Measurements from ENCODE around the gene PRCC.

DNA sequence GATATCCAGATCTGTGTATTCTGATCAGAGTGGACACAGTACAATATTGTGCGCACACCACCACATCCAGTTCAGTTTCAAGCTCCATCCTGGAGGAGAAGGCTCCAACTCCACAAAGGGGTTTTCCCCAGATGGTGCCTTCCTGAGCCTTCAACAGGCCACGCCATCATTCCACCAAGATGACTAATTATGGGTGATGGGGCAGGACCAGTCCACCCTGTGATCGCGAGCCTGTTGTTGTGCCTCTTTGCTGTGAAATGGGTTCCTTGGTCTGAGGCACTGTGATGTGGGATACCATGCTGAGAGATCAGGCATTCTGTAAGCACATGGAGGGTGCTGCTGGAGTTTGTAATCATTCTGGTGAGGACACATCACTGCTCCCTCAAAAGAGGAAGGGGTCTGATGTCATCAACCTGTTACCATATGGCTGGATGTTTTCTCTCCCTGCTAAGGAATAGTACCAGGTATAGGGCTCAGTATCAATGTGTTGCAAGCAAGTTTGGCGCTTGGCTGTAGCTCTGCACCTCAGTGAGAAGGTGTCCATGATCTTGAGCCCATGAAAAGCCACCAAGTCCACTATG, 56.0 kb downstream of the PRCC start:
- TF ChIP-seq CTCF (IDR thresholded peaks at IDR 0.05) (no peak), POLR2A (IDR thresholded peaks at IDR 0.05) (no peak)

Measured in thyroid gland (tissue), 4 donors.